HK-2 (cell line): ENCODE results near the gene CMTM5.
"Not testable (repeated sequence)": the region's sequence is repeated elsewhere in the genome, so short reads cannot be mapped to it uniquely, and the experiment has no call there.

Source experiments
- DNase-seq: peaks from one replicate; pipeline ENCODE4 v3.0.0-alpha.2; 2018; ENCODE audit not compliant: unreplicated experiment

The CMTM5 gene

GRCh38 chr14:23414906-23415820, 38.3 kb downstream of the CMTM5 start:
- DNase-seq = no peak

- no peak for DNase-seq
Measured at GRCh38 chr14:23415821-23416778, 39.3 kb downstream of the CMTM5 start.

GRCh38 chr14:23416801-23417200, 40.0 kb downstream of the CMTM5 start:
- no peak for DNase-seq

- DNase-seq = not testable (repeated sequence)
Measured at GRCh38 chr14:23417269-23417668, 40.4 kb downstream of the CMTM5 start.

- DNase-seq = no peak
Measured at GRCh38 chr14:23418021-23418420, 41.2 kb downstream of the CMTM5 start.

GRCh38 chr14:23419646-23420045, 42.8 kb downstream of the CMTM5 start:
- DNase-seq = not testable (repeated sequence)

- DNase-seq = no peak
Measured at GRCh38 chr14:23421594-23421993, 44.7 kb downstream of the CMTM5 start.

- no peak for DNase-seq
Measured at GRCh38 chr14:23423657-23424056, 46.8 kb downstream of the CMTM5 start.

GRCh38 chr14:23425169-23425568, 48.3 kb downstream of the CMTM5 start:
- no peak for DNase-seq

GRCh38 chr14:23425798-23426197, 49.0 kb downstream of the CMTM5 start:
- DNase-seq = not testable (repeated sequence)

GRCh38 chr14:23428686-23429495, 52.0 kb downstream of the CMTM5 start:
- no peak for DNase-seq
